Body of pancreas (tissue), 4 donors: ENCODE measurements around the gene PLXNC1.

Experiments used
- CTCF ChIP-seq, 7 experiments: fragments of 450-650 bp in 4 of 7; fragments of 200-600 bp in 3 of 7; sonication (generic) in 3 of 7; IDR thresholded peaks; one replicate each; pipeline ENCODE4 v1.5.1; 2016 to 2019; ENCODE audit warnings: antibody characterized with exemption in 7 of 7
- POLR2A ChIP-seq, 3 donors: fragments of 450-650 bp; IDR thresholded peaks; one replicate each; pipeline ENCODE4 v1.6.1; 2016; ENCODE audit warnings: antibody characterized with exemption in 3 of 3, mild to moderate bottlenecking in 2 of 3

GRCh38 chr12:94200695-94201094 lies 52.3 kb downstream of the PLXNC1 start:
- TF ChIP-seq CTCF (IDR thresholded peaks at IDR 0.05) (no peak), POLR2A (IDR thresholded peaks at IDR 0.05) (no peak)
